H1 (cell line): ENCODE results near the gene ZNF263. TPM values are rescaled to one million over a fixed set of nuclear protein-coding genes. Genes with fewer than 3 reads are reported as not detected.

Experiments used
- CTCF ChIA-PET: fragments of 300-600 bp; sonication (Branson Sonifier 250); formaldehyde crosslinking; loops from one replicate; lab custom pipeline; 2021; ENCODE audit not compliant: partially characterized antibody; lab: Charles Lee
- POLR2A ChIA-PET: fragments of 300-600 bp; sonication (Branson Sonifier 250); formaldehyde crosslinking; loops from one replicate; lab custom pipeline; 2021; ENCODE audit warnings: inconsistent platforms; ENCODE audit not compliant: partially characterized antibody; lab: Charles Lee
- DNase-seq, 2 experiments: peaks; one replicate each; pipeline versions ENCODE4 v3.0.0 to v3.0.0-alpha.2; 2010 to 2022; ENCODE audit warnings: low spot score in 2 of 2, low read depth in 1 of 2, mixed read lengths in 1 of 2
- FAIRE-seq: peaks from 2 replicates; lab custom pipeline; 2011; peaks lifted over from hg19 to GRCh38; lab: Jason Lieb, UNC
- H2AFZ ChIP-seq: 2 replicates; pipeline ENCODE4 v1.8.1; 2012; ENCODE audit warnings: low read length, inconsistent platforms
- H2AK5ac ChIP-seq: 2 replicates; pipeline ENCODE4 v1.6.1; 2013; ENCODE audit warnings: low read depth, low read length
- H2BK120ac ChIP-seq: replicated peaks from 2 replicates; pipeline ENCODE3; 2013; ENCODE audit warnings: low read depth, low read length, inconsistent platforms
- H2BK12ac ChIP-seq: 2 replicates; pipeline ENCODE4 v1.6.1; 2013; ENCODE audit warnings: low read depth, low read length
- H2BK15ac ChIP-seq: 2 replicates; pipeline ENCODE4 v1.6.1; 2013; ENCODE audit warnings: low read length
- H2BK20ac ChIP-seq: 2 replicates; pipeline ENCODE4 v1.6.1; 2013; ENCODE audit warnings: low read length
- H2BK5ac ChIP-seq: 2 replicates; pipeline ENCODE4 v1.6.1; 2013; ENCODE audit warnings: low read depth, low read length
- H3K14ac ChIP-seq: 2 replicates; pipeline ENCODE4 v1.6.1; 2013; ENCODE audit warnings: inconsistent platforms; ENCODE audit not compliant: insufficient read length
- H3K18ac ChIP-seq: 2 replicates; pipeline ENCODE4 v1.6.1; 2013; ENCODE audit warnings: low read length; ENCODE audit errors: extremely low read depth
- H3K23ac ChIP-seq: 2 replicates; pipeline ENCODE4 v1.6.1; 2013; ENCODE audit warnings: inconsistent platforms; ENCODE audit not compliant: insufficient read length
- H3K23me2 ChIP-seq: 2 replicates; pipeline ENCODE4 v1.6.1; 2013; ENCODE audit warnings: low read depth, low read length
- H3K27ac ChIP-seq: 2 replicates; pipeline ENCODE4 v1.6.1; 2011; ENCODE audit warnings: low read depth, low read length, inconsistent platforms
- H3K27me3 ChIP-seq, 4 experiments: replicated peaks in 1 of 4; 1 replicate in 1 of 4; 2 replicates in 3 of 4; pipeline versions ENCODE4 v1.6.1 to v1.8.1; 2011 to 2013; ENCODE audit warnings: low read length in 3 of 4, mild to moderate bottlenecking in 3 of 4, inconsistent platforms in 2 of 4, mixed read lengths in 2 of 4, moderate library complexity in 1 of 4; ENCODE audit not compliant: control insufficient read depth in 3 of 4, insufficient read depth in 3 of 4; ENCODE audit errors: extremely low read depth in 1 of 4
- H3K36me3 ChIP-seq, 4 experiments: 2 replicates each; pipeline versions ENCODE4 v1.6.1 to v1.8.1; 2011 to 2013; ENCODE audit warnings: mild to moderate bottlenecking in 4 of 4, low read length in 3 of 4, moderate library complexity in 2 of 4, control low read depth in 1 of 4, inconsistent platforms in 1 of 4; ENCODE audit not compliant: insufficient read depth in 4 of 4, control insufficient read depth in 2 of 4
- H3K4ac ChIP-seq: replicated peaks from 2 replicates; pipeline ENCODE3; 2013; ENCODE audit warnings: low read length, low read depth, mixed read lengths, inconsistent platforms; ENCODE audit not compliant: insufficient read length
- H3K4me1 ChIP-seq, 4 experiments: replicated peaks in 1 of 4; 1 replicate in 1 of 4; 2 replicates in 3 of 4; pipeline versions ENCODE4 v1.6.1 to v1.8.1; 2011 to 2013; ENCODE audit warnings: low read length in 3 of 4, inconsistent platforms in 2 of 4, mixed read lengths in 1 of 4; ENCODE audit not compliant: insufficient read depth in 4 of 4, control insufficient read depth in 3 of 4
- H3K4me2 ChIP-seq, 2 experiments: 2 replicates each; pipeline versions ENCODE4 v1.6.1 to v1.8.1; 2011 to 2013; ENCODE audit warnings: low read depth in 2 of 2, low read length in 2 of 2, control low read depth in 1 of 2, inconsistent platforms in 1 of 2, mild to moderate bottlenecking in 1 of 2; ENCODE audit not compliant: insufficient read depth in 1 of 2
- H3K4me3 ChIP-seq, 4 experiments: fragments of 200-600, 300-600 bp in 1 of 4; sonication (generic), shearing (Covaris generic), sonication (Bioruptor Twin) in 1 of 4; 2 replicates each; pipeline versions ENCODE4 v1.5.1 to v1.8.1; 2011 to 2016; ENCODE audit warnings: low read length in 4 of 4, low read depth in 3 of 4, control low read depth in 2 of 4, inconsistent platforms in 2 of 4, mild to moderate bottlenecking in 2 of 4, mixed read lengths in 1 of 4, moderate library complexity in 1 of 4; ENCODE audit not compliant: insufficient read depth in 2 of 4; ENCODE audit errors: extremely low read depth in 1 of 4
- H3K56ac ChIP-seq: replicated peaks from 2 replicates; pipeline ENCODE3; 2013; ENCODE audit warnings: low read depth, mild to moderate bottlenecking, mixed read lengths, low read length, inconsistent platforms; ENCODE audit not compliant: insufficient read length
- H3K79me1 ChIP-seq: 2 replicates; pipeline ENCODE4 v1.6.1; 2013; ENCODE audit warnings: low read depth, low read length, control low read depth
- H3K79me2 ChIP-seq, 2 experiments: 2 replicates each; pipeline versions ENCODE4 v1.6.1 to v1.8.1; 2012 to 2013; ENCODE audit warnings: low read length in 2 of 2, mild to moderate bottlenecking in 2 of 2, inconsistent platforms in 1 of 2; ENCODE audit not compliant: insufficient read depth in 2 of 2, control insufficient read depth in 1 of 2
- H3K9ac ChIP-seq, 4 experiments: replicated peaks in 1 of 4; 1 replicate in 1 of 4; 2 replicates in 3 of 4; pipeline versions ENCODE4 v1.6.1 to v1.8.1; 2011 to 2013; ENCODE audit warnings: low read depth in 3 of 4, low read length in 3 of 4, control low read depth in 2 of 4, mild to moderate bottlenecking in 2 of 4, moderate library complexity in 2 of 4, inconsistent platforms in 1 of 4; ENCODE audit errors: extremely low read depth in 1 of 4
- H3K9me3 ChIP-seq, 2 experiments: 2 replicates each; pipeline versions ENCODE4 v1.6.1 to v1.8.1; 2012 to 2013; ENCODE audit warnings: mild to moderate bottlenecking in 2 of 2, moderate library complexity in 2 of 2, control low read depth in 1 of 2, inconsistent platforms in 1 of 2, low read depth in 1 of 2, low read length in 1 of 2, mixed read lengths in 1 of 2; ENCODE audit not compliant: insufficient read depth in 2 of 2
- H4K20me1 ChIP-seq, 2 experiments: replicated peaks in 1 of 2; 2 replicates each; pipeline versions ENCODE3 to v1.8.1; 2011 to 2013; ENCODE audit warnings: inconsistent platforms in 2 of 2, low read length in 2 of 2, mild to moderate bottlenecking in 1 of 2; ENCODE audit not compliant: insufficient read depth in 2 of 2, control insufficient read depth in 1 of 2
- H4K5ac ChIP-seq: 2 replicates; pipeline ENCODE4 v1.6.1; 2013; ENCODE audit warnings: low read length, low read depth, mixed read lengths, inconsistent platforms; ENCODE audit not compliant: insufficient read length
- H4K8ac ChIP-seq: 2 replicates; pipeline ENCODE4 v1.8.0; 2013; ENCODE audit warnings: mild to moderate bottlenecking, moderate library complexity, low read length, inconsistent platforms; ENCODE audit not compliant: insufficient read depth; ENCODE audit errors: extremely low read depth
- H4K91ac ChIP-seq: replicated peaks from 2 replicates; pipeline ENCODE3; 2013; ENCODE audit warnings: low read length, mixed read lengths, inconsistent platforms; ENCODE audit not compliant: insufficient read length
- BCL11A ChIP-seq, 2 experiments: IDR thresholded peaks; one replicate each; pipeline ENCODE4 v1.6.1; 2011; ENCODE audit warnings: low read depth in 2 of 2, low read length in 2 of 2, mild to moderate bottlenecking in 2 of 2
- CBX5 ChIP-seq: fragments of 300-800, 300-1000 bp; sonication (generic); IDR thresholded peaks from 2 replicates; pipeline ENCODE4 v1.7.1; 2016; ENCODE audit warnings: antibody characterized with exemption, low read length, low read depth
- HDAC6 ChIP-seq: IDR thresholded peaks from one replicate; pipeline ENCODE4 v1.7.1; 2012; ENCODE audit warnings: low read depth, mild to moderate bottlenecking, inconsistent platforms, low read length, moderate library complexity
- JUN ChIP-seq: IDR thresholded peaks from 2 replicates; pipeline ENCODE4 v1.6.1; 2011; ENCODE audit warnings: low read depth, mild to moderate bottlenecking, improper control_type of control experiment, low read length
- KDM4A ChIP-seq: IDR thresholded peaks from one replicate; pipeline ENCODE4 v1.7.1; 2012; ENCODE audit warnings: low read depth, mild to moderate bottlenecking, moderate library complexity, low read length, inconsistent platforms; ENCODE audit not compliant: severe bottlenecking
- PHF8 ChIP-seq: fragments of 200-600 bp; sonication (generic); conservative IDR thresholded peaks from 2 replicates; pipeline ENCODE4 v1.7.1; 2012; ENCODE audit warnings: low read depth, mild to moderate bottlenecking, inconsistent platforms, low read length, moderate library complexity
- POLR2A ChIP-seq, 2 experiments: IDR thresholded peaks; 1 replicate in 1 of 2; 2 replicates in 1 of 2; pipeline ENCODE4 v1.6.1; 2011; ENCODE audit warnings: low read depth in 2 of 2, low read length in 2 of 2, mild to moderate bottlenecking in 2 of 2; ENCODE audit errors: control extremely low read depth in 1 of 2
- RNF2 ChIP-seq: fragments of 200-900, 300-1000 bp; sonication (generic); IDR thresholded peaks from 2 replicates; pipeline ENCODE4 v1.7.1; 2016; ENCODE audit warnings: borderline replicate concordance, low read depth, mild to moderate bottlenecking, antibody characterized with exemption, low read length; ENCODE audit not compliant: poor library complexity, severe bottlenecking; ENCODE audit errors: missing control alignments
- SIRT6 ChIP-seq: IDR thresholded peaks from one replicate; pipeline ENCODE4 v1.7.1; 2012; ENCODE audit warnings: low read length, inconsistent platforms
- WGBS, 2 experiments: shearing (Covaris generic) in 1 of 2; methylation state at CpG; one replicate each; pipeline versions ENCODE4 v1.1.6 to v1.1.7; 2013 to 2015; ENCODE audit warnings: low lambda C conversion rate in 2 of 2, mixed read lengths in 2 of 2, inconsistent platforms in 1 of 2, low coverage in 1 of 2, missing lambda C conversion rate in 1 of 2; ENCODE audit not compliant: insufficient replicate concordance in 2 of 2, insufficient coverage in 1 of 2, insufficient read length in 1 of 2; ENCODE audit errors: extremely low coverage in 1 of 2, missing lambda C conversion rate in 1 of 2; 5-methylcytosine and 5-hydroxymethylcytosine counted together
- polyA plus RNA-seq, 7 experiments: library from polyadenylated mRNA; depleted of rRNA in 3 of 7; stranded (reverse) in 5 of 7; unstranded in 2 of 7; fragments of >200 nt in 5 of 7; fragments of 200-250 nt in 2 of 7; gene quantifications; 1 replicate in 5 of 7; 2 replicates in 1 of 7; 4 replicates in 1 of 7; pipeline versions ENCODE4 v1.2.1 to v1.2.3, GENCODE V29; 2011 to 2013; ENCODE audit warnings: missing spikeins in 2 of 7, mixed read lengths in 2 of 7
- total RNA-seq: library from RNA; stranded (reverse); fragmentation: NEBNext Ultra II Directional; extraction: Animal tissue kit (Norgen Biotek cat#: 25700); gene quantifications from 2 replicates; pipeline ENCODE4 v1.2.1, GENCODE V29; 2021

ZNF263 gene
- total and polyA plus RNA-seq, 2 of the 8 experiments (the other 6 are each of a cell fraction or from before 2014, with no cell fraction given), result 9.2 to 26.7 TPM

DNA sequence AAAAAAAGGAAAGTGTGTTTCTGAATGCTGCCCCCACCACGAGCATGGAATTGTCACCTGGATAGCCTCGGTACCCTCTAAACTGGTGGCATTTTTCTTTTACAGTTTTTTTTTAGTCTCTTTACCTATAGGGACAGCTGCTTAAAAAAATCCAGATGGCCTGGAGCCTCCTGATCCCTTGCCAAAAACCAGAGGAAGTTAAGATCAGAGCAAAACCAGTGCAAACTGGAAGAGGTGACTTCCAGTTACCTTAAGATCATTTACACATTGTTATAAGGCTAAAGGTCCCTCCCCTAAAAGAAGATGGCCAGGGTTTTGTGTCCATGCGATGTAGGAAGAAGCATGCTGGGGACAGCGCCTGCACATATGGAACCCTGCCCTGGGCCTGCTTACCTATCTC, 30.3 kb upstream of the ZNF263 start:
- Histone ChIP-seq H3K4me3 (no peak overlapping the region), H3K27me3 (no peaks in the 10 kb centered on the region), H3K79me2 (no peaks in the 10 kb centered on the region), H4K8ac (no peak overlapping the region), H3K4ac (no peak overlapping the region), H3K23me2 (no peaks in the 10 kb centered on the region), H3K23ac (no peak overlapping the region), H4K91ac (no peak overlapping the region), H4K5ac (no peak overlapping the region), H2BK20ac (no peak overlapping the region), H2AFZ (no peak overlapping the region), H3K18ac (no peak overlapping the region), H2BK5ac (no peak overlapping the region), H3K14ac (no peak overlapping the region), H2BK12ac (no peak overlapping the region), H3K27ac (no peak overlapping the region), H3K4me2 (no peak overlapping the region), H2BK120ac (no peak overlapping the region), H2AK5ac (no peak overlapping the region), H4K20me1 (no peaks in the 10 kb centered on the region), H3K79me1 (no peaks in the 10 kb centered on the region), H3K56ac (no peak overlapping the region), H3K9ac (no peak overlapping the region), H3K36me3 (no peaks in the 10 kb centered on the region), H2BK15ac (no peak overlapping the region), H3K4me1 (no peaks in the 10 kb centered on the region), H3K9me3 (peaks cover 26 to 47% of the 10 kb centered on the region in 2 experiments)
- FAIRE-seq (no peak), DNase-seq (no peak)
- TF ChIP-seq POLR2A (IDR thresholded peaks at IDR 0.05; ENCODE audit: control extremely low read depth in 1 of 2, low read depth in 2 of 2, low read length in 2 of 2), result no peak
- no peak for TF ChIP-seq JUN
- no peak for TF ChIP-seq RNF2
- no peak for TF ChIP-seq CBX5
- TF ChIP-seq KDM4A, result no peak
- no peak for TF ChIP-seq PHF8
- TF ChIP-seq BCL11A (IDR thresholded peaks at IDR 0.05; ENCODE audit: low read depth in 2 of 2, low read length in 2 of 2), result no peak
- TF ChIP-seq HDAC6, result no peak
- no peak for TF ChIP-seq SIRT6
- WGBS, 2 experiments, result 91% methylated on average over 4 of the region's 4 CpGs; no CpG with 5 or more reads in 1 of the 2 experiments
- ChIA-PET CTCF (interaction anchor here (1.1 to 2.4 kb wide), 2 partner anchors 14 to 17 kb away, joined by 3 to 12 read pairs; no protein-coding TSS in a partner anchor), POLR2A (interaction anchor here (0.6 to 0.9 kb wide), 2 partner anchors 12 to 328 kb away, joined by 3 to 5 read pairs; no protein-coding TSS in a partner anchor)
